ENCODE measurements around the gene DOCK1. TPM values are rescaled to one million over a fixed set of nuclear protein-coding genes. Genes with fewer than 3 reads are reported as not detected.

Gene DOCK1
- polyA plus RNA-seq, 1 donor = 29.9 TPM

- DNase-seq = no peak
Observed at GRCh38 chr10:127408112-127408710, 503.0 kb downstream of the DOCK1 start.

GRCh38 chr10:127408733-127409132, 503.5 kb downstream of the DOCK1 start:
- no peak for DNase-seq

GRCh38 chr10:127410030-127410429, 504.8 kb downstream of the DOCK1 start:
- DNase-seq = no peak

GRCh38 chr10:127411062-127411461, 505.8 kb downstream of the DOCK1 start:
- DNase-seq = no peak

- no peak for DNase-seq
Observed at GRCh38 chr10:127413326-127413725, 508.1 kb downstream of the DOCK1 start.

GRCh38 chr10:127414024-127414423, 508.8 kb downstream of the DOCK1 start:
- no peak for DNase-seq

GRCh38 chr10:127415116-127415515, 509.9 kb downstream of the DOCK1 start:
- no peak for DNase-seq

- DNase-seq = no peak
Observed at GRCh38 chr10:127415901-127416581, 510.8 kb downstream of the DOCK1 start.

- no peak for DNase-seq
Observed at GRCh38 chr10:127417031-127417430, 511.8 kb downstream of the DOCK1 start.

GRCh38 chr10:127417686-127418401, 512.6 kb downstream of the DOCK1 start:
- no peak for DNase-seq

GRCh38 chr10:127418536-127419168, 513.4 kb downstream of the DOCK1 start:
- DNase-seq = no peak

GRCh38 chr10:127420138-127420684, 515.0 kb downstream of the DOCK1 start:
- DNase-seq = no peak

GRCh38 chr10:127423218-127423915, 518.1 kb downstream of the DOCK1 start:
- DNase-seq = no peak

GRCh38 chr10:127424594-127425264, 519.5 kb downstream of the DOCK1 start:
- no peak for DNase-seq

GRCh38 chr10:127426746-127427145, 521.5 kb downstream of the DOCK1 start:
- no peak for DNase-seq

GRCh38 chr10:127427926-127428325, 522.7 kb downstream of the DOCK1 start:
- DNase-seq = no peak

GRCh38 chr10:127428385-127428980, 523.3 kb downstream of the DOCK1 start:
- no peak for DNase-seq

- no peak for DNase-seq
Observed at GRCh38 chr10:127429601-127430312, 524.5 kb downstream of the DOCK1 start.

GRCh38 chr10:127431525-127431924, 526.3 kb downstream of the DOCK1 start:
- DNase-seq = no peak

GRCh38 chr10:127434006-127434405, 528.8 kb downstream of the DOCK1 start:
- DNase-seq = no peak

- DNase-seq = no peak
Observed at GRCh38 chr10:127435246-127435645, 530.0 kb downstream of the DOCK1 start.

Measured in hindlimb muscle (tissue), 1 donor.